Fibroblast of lung (primary cell): Measurements from ENCODE around the gene KCTD16. TPM values are rescaled to one million over a fixed set of nuclear protein-coding genes. Genes with fewer than 3 reads are reported as not detected.
A peak's percentile ranks its signal among the peaks of the same experiment; 100 is the strongest.

Experiments used
- DNase-seq, 2 donors: peaks; one replicate each; pipeline versions ENCODE4 v3.0.0 to v3.0.0-alpha.2; 2010; ENCODE audit warnings: low read depth in 2 of 2
- H2AFZ ChIP-seq: 2 replicates; pipeline ENCODE4 v1.5.1; 2012; ENCODE audit warnings: low read length, control low read depth, inconsistent platforms
- H3K27ac ChIP-seq: 2 replicates; pipeline ENCODE4 v1.5.1; 2011; ENCODE audit warnings: low read length, control low read depth; ENCODE audit not compliant: insufficient read depth
- H3K27me3 ChIP-seq: 2 replicates; pipeline ENCODE4 v1.5.1; 2011; ENCODE audit warnings: mild to moderate bottlenecking, low read length; ENCODE audit not compliant: control insufficient read depth, insufficient read depth
- H3K36me3 ChIP-seq: 2 replicates; pipeline ENCODE4 v1.5.1; 2011; ENCODE audit warnings: low read length; ENCODE audit not compliant: control insufficient read depth, insufficient read depth
- H3K4me1 ChIP-seq: 2 replicates; pipeline ENCODE4 v1.5.1; 2011; ENCODE audit warnings: low read length; ENCODE audit not compliant: control insufficient read depth, insufficient read depth; ENCODE audit errors: extremely low read depth
- H3K4me2 ChIP-seq: 2 replicates; pipeline ENCODE4 v1.5.1; 2011; ENCODE audit warnings: low read length, control low read depth; ENCODE audit not compliant: insufficient read depth; ENCODE audit errors: extremely low read depth
- H3K4me3 ChIP-seq, 4 experiments: fragments of 200-600 bp in 1 of 4; sonication (generic) in 1 of 4; replicated peaks in 1 of 4; 2 replicates each; pipeline ENCODE4 v1.5.1; 2011 to 2016; ENCODE audit warnings: low read length in 4 of 4, low read depth in 3 of 4, mild to moderate bottlenecking in 3 of 4, control low read depth in 2 of 4, inconsistent platforms in 1 of 4, mixed read lengths in 1 of 4; ENCODE audit not compliant: insufficient read depth in 1 of 4; ENCODE audit errors: control extremely low read depth in 1 of 4
- H3K79me2 ChIP-seq: 2 replicates; pipeline ENCODE4 v1.5.1; 2012; ENCODE audit warnings: mild to moderate bottlenecking, low read length, inconsistent platforms; ENCODE audit not compliant: control insufficient read depth, insufficient read depth
- H3K9ac ChIP-seq: 2 replicates; pipeline ENCODE4 v1.5.1; 2011; ENCODE audit warnings: mild to moderate bottlenecking, low read length, control low read depth; ENCODE audit not compliant: insufficient read depth
- H3K9me3 ChIP-seq: 2 replicates; pipeline ENCODE4 v1.5.1; 2012; ENCODE audit warnings: low read depth, low read length; ENCODE audit not compliant: control insufficient read depth, insufficient read depth
- H4K20me1 ChIP-seq: 2 replicates; pipeline ENCODE4 v1.5.1; 2011; ENCODE audit warnings: low read length; ENCODE audit not compliant: control insufficient read depth, insufficient read depth; ENCODE audit errors: extremely low read depth
- CTCF ChIP-seq, 2 donors: IDR thresholded peaks in 1 of 2; conservative IDR thresholded peaks in 1 of 2; 1 replicate in 1 of 2; 2 replicates in 1 of 2; pipeline ENCODE4 v1.5.1; 2011 to 2012; ENCODE audit warnings: low read length in 2 of 2, control low read depth in 1 of 2, inconsistent platforms in 1 of 2, low read depth in 1 of 2, mild to moderate bottlenecking in 1 of 2
- EZH2 ChIP-seq: IDR thresholded peaks from 2 replicates; pipeline ENCODE4 v1.5.1; 2012; ENCODE audit warnings: low read length, control low read depth, mild to moderate bottlenecking; ENCODE audit errors: missing control alignments
- polyA plus RNA-seq, 2 donors: library from polyadenylated mRNA; depleted of rRNA in 1 of 2; stranded (reverse) in 1 of 2; unstranded in 1 of 2; fragments of >200 nt; gene quantifications; 2 replicates each; pipeline ENCODE4 v1.2.1, GENCODE V29; 2011 to 2012; ENCODE audit warnings: missing spikeins in 1 of 2
- total RNA-seq: library from RNA; depleted of rRNA; stranded (reverse); fragments of >200 nt; gene quantifications from 2 replicates; pipeline ENCODE4 v1.2.1, GENCODE V29; 2014

Gene KCTD16
- total and polyA plus RNA-seq, 2 donors (not counting 1 experiment from before 2014, with no cell fraction given): 0.32 to 1.2 TPM

- H3K79me2 ChIP-seq: no peaks in the 10 kb centered on the region
- no peak overlapping the region for H3K4me2 ChIP-seq
- no peaks in the 10 kb centered on the region for H4K20me1 ChIP-seq
- H3K36me3 ChIP-seq: no peaks in the 10 kb centered on the region
- H3K4me1 ChIP-seq: peaks cover 2% of the 10 kb centered on the region
- DNase-seq: no peak
- H3K9me3 ChIP-seq: no peaks in the 10 kb centered on the region
- no peaks in the 10 kb centered on the region for H3K27me3 ChIP-seq
- no peak overlapping the region for H3K27ac ChIP-seq
- no peak overlapping the region for H3K4me3 ChIP-seq
- no peak overlapping the region for H3K9ac ChIP-seq
- TF ChIP-seq EZH2: no peak
- TF ChIP-seq CTCF (conservative IDR thresholded peaks at IDR 0.05 in 1 of 2, IDR thresholded peaks at IDR 0.05 in 1 of 2; ENCODE audit: low read depth in 1 of 2, low read length in 2 of 2): no peak
- no peak overlapping the region for H2AFZ ChIP-seq
Observed at GRCh38 chr5:144194144-144194543, 23.5 kb downstream of the KCTD16 start.

- no peak overlapping the region for H3K27ac ChIP-seq
- H3K9me3 ChIP-seq: no peaks in the 10 kb centered on the region
- no peaks in the 10 kb centered on the region for H3K4me1 ChIP-seq
- H3K27me3 ChIP-seq: no peaks in the 10 kb centered on the region
- no peak overlapping the region for H3K4me2 ChIP-seq
- H4K20me1 ChIP-seq: no peaks in the 10 kb centered on the region
- H3K36me3 ChIP-seq: no peaks in the 10 kb centered on the region
- DNase-seq: peak in 1 of 2 donors; percentile 59
- no peak overlapping the region for H3K4me3 ChIP-seq
- H3K79me2 ChIP-seq: no peaks in the 10 kb centered on the region
- H2AFZ ChIP-seq: no peak overlapping the region
- TF ChIP-seq EZH2 (no peak), CTCF (conservative IDR thresholded peaks at IDR 0.05 in 1 of 2, IDR thresholded peaks at IDR 0.05 in 1 of 2; ENCODE audit: low read depth in 1 of 2, low read length in 2 of 2) (no peak)
- no peak overlapping the region for H3K9ac ChIP-seq
Observed at GRCh38 chr5:144195448-144195847, 24.8 kb downstream of the KCTD16 start.

GRCh38 chr5:144196612-144197011, 25.9 kb downstream of the KCTD16 start:
- Histone ChIP-seq H3K4me2 (no peak overlapping the region), H3K9me3 (no peaks in the 10 kb centered on the region), H2AFZ (no peak overlapping the region), H3K4me3 (no peak overlapping the region), H4K20me1 (no peaks in the 10 kb centered on the region), H3K27ac (no peak overlapping the region), H3K9ac (no peak overlapping the region), H3K4me1 (no peaks in the 10 kb centered on the region), H3K79me2 (no peaks in the 10 kb centered on the region), H3K36me3 (no peaks in the 10 kb centered on the region), H3K27me3 (no peaks in the 10 kb centered on the region)
- TF ChIP-seq EZH2 (no peak), CTCF (conservative IDR thresholded peaks at IDR 0.05 in 1 of 2, IDR thresholded peaks at IDR 0.05 in 1 of 2; ENCODE audit: low read depth in 1 of 2, low read length in 2 of 2) (no peak)
- no peak for DNase-seq
